GM18498 (cell line): ENCODE results near the gene APPBP2.
"Not testable (repeated sequence)": the region's sequence is repeated elsewhere in the genome, so short reads cannot be mapped to it uniquely, and the experiment has no call there.

ENCODE experiments used
- ATAC-seq: cut with Tn5 transposase; IDR thresholded peaks from one replicate; pipeline ENCODE4 v1.9.1; 2021; ENCODE audit warnings: mild to moderate bottlenecking, moderate library complexity; ENCODE audit not compliant: unreplicated experiment

Gene APPBP2

GRCh38 chr17:60502145-60502544 is 23.9 kb downstream of the APPBP2 start:
- ATAC-seq, result no peak

- no peak for ATAC-seq
Measured at GRCh38 chr17:60501589-60501988, 24.5 kb downstream of the APPBP2 start.

DNA sequence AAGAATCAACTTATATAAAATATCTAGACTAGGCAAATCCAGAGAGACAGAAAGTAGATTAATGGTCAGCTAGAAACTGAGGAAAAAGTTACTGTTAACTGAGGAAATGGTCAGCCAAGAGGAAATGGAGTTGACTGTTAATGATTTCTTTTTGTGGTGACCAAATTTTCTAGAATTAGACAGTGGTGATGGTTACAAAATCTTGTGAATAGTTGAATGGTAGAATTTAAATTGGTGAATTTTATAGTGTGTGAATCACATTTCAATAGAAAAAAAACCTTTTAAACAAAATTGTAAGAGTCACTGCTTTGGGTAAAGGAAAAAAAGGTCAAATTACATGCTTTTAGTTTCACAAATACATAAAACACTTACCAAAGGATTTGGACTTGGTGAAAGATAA is 30.0 kb downstream of the APPBP2 start:
- no peak for ATAC-seq

GRCh38 chr17:60495260-60495659 is 30.8 kb downstream of the APPBP2 start:
- ATAC-seq, result no peak

DNA sequence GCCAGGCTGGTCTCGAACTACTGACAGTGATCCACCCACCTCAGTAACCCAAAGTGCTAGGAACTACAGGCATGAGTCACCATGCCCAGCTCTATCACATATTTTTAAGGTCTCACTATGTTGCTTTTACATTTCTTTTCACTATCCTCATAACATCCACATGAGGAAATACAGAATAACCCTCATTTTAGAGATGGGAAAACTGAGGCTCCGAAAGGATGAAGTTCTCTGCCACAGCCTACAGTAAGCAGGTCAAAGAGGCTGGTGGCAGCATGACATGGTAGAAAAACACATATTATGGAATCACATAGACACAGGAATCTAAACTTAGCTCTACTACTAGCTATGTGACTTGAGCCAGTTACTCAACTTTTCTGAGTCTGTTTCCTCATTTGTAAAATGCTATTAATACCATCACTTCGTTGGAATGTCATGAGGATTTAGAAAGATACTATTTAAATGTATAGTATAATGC is 32.2 kb downstream of the APPBP2 start:
- no peak for ATAC-seq

DNA sequence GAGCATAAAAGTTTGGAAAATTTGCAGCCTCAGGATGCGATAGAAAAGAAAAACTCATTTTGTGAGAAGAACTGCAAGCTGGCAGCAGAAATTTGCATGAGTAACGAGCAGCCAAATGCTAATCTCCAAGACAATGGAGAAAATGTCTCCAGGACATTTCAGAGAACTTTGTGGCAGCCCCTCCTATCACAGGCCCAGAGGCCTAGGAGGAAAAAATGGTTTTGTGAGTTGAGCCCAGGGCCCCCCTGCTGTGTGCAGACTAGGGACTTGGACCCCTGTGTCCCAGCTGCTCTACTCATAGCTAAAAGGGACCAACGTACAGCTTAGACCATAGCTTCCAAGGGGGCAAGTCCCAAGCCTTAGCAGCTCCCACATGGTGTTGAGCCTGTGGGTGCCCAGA is 34.3 kb downstream of the APPBP2 start:
- no peak for ATAC-seq

- not testable (repeated sequence) for ATAC-seq
Measured at GRCh38 chr17:60490594-60490993, 35.4 kb downstream of the APPBP2 start.

DNA sequence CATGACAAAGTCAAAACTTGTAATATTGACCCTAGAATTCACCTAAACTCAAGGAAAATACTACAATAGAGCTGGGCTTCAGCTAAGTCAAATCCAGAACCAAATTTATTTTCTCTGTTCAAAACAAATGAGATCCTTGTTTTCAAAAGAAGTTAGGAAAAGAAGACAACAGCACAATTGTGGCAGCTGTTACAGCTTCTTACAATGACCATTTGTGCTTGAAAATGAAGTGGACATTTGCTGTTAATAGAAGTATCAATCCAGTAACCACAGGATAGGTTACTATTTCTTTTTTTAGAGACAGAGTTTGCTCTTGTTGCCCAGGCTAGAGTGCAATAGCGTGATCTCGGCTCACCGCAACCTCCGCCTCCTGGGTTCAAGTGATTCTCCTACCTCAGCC is 44.4 kb downstream of the APPBP2 start:
- ATAC-seq, result no peak

DNA sequence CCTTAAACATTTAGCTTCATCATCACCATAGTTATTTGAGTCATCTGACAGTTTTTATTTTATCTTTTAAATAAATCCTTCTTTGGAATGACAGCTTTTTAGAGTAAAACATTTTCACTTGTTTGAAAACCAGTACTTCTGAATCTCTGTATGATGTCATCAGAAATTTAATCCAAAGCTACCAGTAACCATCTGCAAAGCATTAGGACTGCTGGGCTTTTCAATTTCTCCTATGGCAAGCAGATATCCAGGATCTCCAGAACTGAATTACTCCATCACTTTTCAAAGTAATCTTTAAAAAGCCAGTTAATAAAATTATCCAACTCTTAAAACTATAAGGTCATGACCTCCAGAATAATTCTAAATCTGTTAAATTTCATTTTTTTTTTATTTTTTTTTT is 52.3 kb downstream of the APPBP2 start:
- no peak for ATAC-seq

DNA sequence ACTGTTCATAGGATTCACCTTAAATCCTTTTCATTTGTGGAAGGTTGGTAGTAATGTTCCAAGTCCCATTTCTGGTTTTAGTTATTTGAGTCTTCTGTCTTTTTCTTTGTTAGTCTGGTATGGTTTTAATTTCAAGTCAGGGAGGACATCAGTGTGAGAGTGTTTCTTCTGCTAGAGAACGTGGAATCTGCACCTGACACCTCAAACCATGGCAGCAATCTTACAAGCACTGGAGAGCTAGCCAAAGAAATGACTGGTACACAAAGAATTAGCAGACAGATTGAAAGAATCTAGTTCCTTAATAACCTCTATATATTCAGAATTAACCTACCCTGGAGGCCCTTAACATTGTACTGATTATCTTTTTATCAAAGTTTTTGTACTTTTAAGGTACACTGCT is 53.6 kb downstream of the APPBP2 start:
- ATAC-seq, result no peak

DNA sequence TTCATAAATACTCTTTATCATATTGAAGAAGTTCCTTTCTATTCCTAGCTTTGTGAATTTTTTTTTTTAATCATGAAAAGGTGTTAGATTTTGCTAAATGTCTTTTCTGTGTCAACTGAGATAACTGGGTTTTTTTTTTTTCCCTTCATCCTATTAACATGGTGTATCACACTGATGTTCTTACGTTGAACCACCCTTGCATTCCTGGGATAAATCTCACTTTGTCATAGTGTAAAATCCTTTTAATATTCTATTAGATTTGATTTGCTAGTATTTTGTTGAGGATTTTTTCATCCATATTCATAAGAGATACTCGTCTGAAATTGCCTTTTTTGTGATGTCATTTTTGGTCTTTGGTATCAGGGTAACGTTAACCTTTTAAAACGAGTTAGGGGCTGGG is 54.6 kb downstream of the APPBP2 start:
- ATAC-seq, result no peak

- no peak for ATAC-seq
Measured at GRCh38 chr17:60468371-60468770, 57.7 kb downstream of the APPBP2 start.

- no peak for ATAC-seq
Measured at GRCh38 chr17:60464343-60464742, 61.7 kb downstream of the APPBP2 start.

DNA sequence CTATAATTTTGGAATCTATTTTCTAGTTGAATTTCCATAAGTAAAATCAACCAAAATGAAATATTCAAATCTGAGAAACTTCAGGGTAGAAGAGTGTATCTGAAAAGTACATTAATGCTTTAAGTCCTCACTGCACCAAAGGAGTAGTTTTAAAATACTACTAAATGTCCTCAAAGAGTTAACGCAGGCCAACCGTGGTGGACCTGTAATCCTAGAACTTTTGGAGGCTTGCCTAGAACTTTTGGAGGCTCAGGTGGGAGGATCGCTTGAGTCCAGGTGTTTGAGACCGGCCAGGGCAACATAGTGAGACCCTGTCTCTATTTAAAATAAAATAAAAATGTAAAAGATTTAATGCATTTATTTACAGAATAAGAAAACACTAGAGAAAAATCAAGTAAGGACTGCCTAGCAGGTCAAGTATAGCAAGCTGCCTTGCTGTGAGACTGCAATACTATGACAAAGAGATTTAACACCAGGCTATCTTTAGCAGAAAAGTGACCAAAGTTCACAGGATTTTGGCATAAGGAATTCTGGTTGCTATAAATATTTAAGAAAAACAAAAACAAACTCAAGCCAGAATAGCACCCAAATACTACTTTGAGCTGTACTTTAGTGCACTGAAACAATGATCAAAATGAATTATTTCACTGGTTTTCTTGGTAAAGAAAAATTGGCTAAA is 62.7 kb downstream of the APPBP2 start:
- no peak for ATAC-seq

GRCh38 chr17:60461584-60461983 is 64.5 kb downstream of the APPBP2 start:
- no peak for ATAC-seq

DNA sequence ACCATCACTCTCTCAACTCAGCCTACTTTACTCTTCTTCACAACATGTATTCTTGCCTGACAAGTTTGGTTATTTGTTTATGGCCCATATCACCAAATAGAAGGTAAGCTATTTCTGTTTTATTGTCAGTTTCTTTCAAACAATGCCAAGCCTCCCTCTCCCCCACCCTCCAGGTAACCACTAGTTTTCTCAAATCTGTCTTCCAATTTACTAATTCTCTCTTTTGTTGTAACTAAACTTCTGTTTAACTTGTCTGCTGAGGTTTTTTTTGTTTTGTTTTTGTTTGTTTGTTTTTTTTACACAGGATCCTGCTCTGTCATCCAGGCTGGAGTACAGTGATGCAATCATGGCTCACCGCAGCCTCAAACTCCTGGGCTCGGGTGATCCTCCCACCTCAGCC is 68.9 kb downstream of the APPBP2 start:
- ATAC-seq, result no peak

DNA sequence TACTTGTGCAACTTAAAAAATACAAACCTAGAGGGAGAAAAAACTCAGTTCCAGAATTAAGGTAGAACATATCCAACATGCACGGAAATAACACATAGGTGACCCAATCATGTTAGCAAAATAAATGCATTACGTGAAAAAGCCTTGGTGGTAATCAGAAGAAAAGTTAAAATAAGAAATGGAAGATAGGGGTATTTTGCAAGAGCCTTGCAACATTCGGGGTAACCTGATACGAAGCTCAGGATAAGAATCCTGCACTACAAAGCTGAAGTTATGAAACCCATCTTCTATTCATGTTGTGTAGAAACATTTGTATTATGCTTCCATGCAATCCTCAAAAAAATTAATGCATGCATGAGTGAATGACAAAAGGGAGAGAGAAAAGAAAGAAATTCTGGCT is 70.7 kb downstream of the APPBP2 start:
- no peak for ATAC-seq

DNA sequence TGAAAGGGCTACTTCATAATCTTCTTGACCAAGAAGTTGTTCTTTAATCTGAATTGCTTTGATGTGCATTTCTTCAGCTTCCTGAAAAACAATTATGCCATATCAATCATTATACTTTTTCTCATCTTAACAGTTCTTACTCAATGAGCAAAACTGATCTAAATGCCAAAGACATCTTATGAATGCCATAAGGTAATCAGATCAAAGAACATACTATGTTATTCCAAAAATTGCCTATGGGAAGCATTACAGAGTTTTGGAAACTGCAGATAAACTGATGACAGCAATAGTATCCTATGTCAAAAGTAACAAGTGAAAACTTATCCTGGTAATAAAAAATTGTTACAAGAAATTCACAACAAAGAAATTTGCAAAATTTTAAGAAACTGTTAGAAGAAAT is 74.1 kb downstream of the APPBP2 start:
- no peak for ATAC-seq

DNA sequence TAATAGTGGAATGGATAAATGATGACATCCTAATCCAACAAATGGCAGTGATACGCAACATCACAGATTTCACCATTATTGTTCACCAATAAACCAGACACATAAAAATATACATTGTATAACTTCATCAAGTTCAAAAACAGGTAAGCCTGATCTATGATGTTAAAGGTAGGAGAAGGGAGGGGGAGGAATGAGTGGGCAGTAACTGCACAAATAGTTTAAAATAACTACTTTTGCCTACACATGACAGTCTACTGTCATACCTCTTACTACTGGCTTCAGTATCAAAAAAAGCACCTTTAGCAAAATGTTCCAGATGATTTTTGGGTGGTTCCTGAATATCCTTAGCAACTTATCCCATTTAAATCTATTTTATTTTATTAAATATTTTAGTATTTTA is 75.0 kb downstream of the APPBP2 start:
- no peak for ATAC-seq

DNA sequence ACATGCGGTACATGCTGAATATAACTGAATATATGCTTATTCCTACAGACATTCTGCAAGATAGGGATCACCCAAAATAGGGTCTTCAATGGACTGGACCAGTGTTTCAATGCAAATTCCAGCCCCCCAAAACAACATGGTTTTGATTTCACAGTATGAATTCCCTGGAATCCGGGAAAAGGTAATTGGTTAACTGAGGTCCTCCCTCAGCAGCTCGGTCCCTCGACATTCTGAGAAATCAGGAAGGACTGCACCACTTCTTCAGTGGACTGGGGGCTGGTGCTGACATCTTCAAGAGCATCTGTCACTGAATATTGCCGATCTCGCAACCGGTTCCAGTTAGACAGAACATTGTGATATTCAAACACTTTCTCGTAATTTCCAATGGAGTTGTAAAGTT is 78.7 kb downstream of the APPBP2 start:
- no peak for ATAC-seq

- no peak for ATAC-seq
Measured at GRCh38 chr17:60445144-60445543, 80.9 kb downstream of the APPBP2 start.

DNA sequence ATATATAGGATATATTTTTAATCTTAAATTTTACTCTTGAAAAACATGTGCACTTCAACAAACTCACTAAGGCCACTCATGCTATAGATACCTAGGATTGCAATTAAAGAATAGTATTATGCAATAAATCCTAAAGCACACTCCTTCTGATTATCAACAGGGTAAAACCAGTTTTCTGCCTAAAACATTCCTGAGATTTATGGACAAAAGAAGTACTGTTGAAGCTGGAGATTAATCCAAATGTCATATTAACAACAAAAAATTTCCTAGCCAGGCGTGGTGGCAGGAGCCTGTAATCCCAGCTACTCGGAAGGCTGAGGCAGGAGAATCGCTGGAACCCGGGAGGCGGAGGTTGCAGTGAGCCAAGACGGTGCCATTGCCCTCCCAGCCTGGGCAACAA is 82.3 kb downstream of the APPBP2 start:
- ATAC-seq, result no peak
